Measurements from ENCODE around the gene MAGI2.

DNA sequence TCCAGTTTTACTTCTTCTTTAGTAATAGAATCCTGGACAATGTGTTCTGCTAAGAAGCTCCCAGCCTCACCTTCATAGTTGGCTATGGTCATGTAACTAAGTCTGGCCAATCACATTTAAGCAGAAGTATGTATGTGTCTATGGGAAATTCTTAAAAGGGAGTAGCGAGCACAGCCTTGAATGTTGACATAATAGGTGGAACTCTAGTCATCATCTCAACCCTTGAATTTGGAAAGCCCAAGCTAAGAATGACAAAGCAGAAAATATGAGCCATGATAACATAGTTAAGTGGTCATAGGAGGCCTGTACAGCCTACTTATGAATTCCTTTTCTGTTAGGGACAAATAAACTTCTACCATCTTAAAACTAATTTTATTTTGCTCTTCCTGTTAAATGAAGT, 134.1 kb downstream of the MAGI2 start:
- TF ChIP-seq, protein P1, sequence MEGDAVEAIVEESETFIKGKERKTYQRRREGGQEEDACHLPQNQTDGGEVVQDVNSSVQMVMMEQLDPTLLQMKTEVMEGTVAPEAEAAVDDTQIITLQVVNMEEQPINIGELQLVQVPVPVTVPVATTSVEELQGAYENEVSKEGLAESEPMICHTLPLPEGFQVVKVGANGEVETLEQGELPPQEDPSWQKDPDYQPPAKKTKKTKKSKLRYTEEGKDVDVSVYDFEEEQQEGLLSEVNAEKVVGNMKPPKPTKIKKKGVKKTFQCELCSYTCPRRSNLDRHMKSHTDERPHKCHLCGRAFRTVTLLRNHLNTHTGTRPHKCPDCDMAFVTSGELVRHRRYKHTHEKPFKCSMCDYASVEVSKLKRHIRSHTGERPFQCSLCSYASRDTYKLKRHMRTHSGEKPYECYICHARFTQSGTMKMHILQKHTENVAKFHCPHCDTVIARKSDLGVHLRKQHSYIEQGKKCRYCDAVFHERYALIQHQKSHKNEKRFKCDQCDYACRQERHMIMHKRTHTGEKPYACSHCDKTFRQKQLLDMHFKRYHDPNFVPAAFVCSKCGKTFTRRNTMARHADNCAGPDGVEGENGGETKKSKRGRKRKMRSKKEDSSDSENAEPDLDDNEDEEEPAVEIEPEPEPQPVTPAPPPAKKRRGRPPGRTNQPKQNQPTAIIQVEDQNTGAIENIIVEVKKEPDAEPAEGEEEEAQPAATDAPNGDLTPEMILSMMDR (IDR thresholded peaks at IDR 0.05; ENCODE audit: insufficient read depth, low read depth, low read length), result no peak
- TF ChIP-seq EZH2 (IDR thresholded peaks at IDR 0.05; ENCODE audit: insufficient read depth, low read length), result no peak

All from astrocyte (in vitro differentiated cells and primary cell).